ENCODE measurements around the gene TPSD1. TPM values are rescaled to one million over a fixed set of nuclear protein-coding genes. Genes with fewer than 3 reads are reported as not detected.

Gene TPSD1
- polyA plus RNA-seq, 3 donors = not detected

DNA sequence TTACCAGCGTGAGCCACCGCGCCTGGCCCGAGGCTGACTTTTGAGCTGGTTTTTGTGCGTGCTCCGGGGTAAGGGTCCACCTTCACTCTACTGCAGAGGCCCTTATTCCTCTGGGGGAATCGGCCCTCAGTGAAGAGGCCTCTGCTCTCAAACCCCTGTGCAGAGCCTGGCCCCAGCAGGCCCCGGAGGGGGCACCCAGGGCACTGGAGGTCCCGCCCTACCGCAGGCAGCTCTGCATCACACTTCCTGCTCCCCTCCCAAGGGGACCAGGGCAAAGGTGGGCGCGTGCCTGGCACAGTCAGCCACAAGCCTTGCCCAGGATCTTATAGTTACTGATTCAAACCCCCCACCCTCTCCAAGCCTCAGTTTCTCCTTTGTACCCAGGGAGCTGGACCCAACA is 50.0 kb downstream of the TPSD1 start:
- H4K20me1 ChIP-seq (ENCODE audit: insufficient read depth, low read length) = peaks cover 10% of the 10 kb centered on the region
- no peak overlapping the region for H2AFZ ChIP-seq (ENCODE audit: insufficient read depth, low read depth, low read length, poor library complexity, severe bottlenecking)
- no peaks in the 10 kb centered on the region for H3K36me3 ChIP-seq (replicated peaks in 1 of 2; ENCODE audit: control insufficient read depth in 1 of 2, insufficient read depth in 2 of 2, low read length in 2 of 2)
- H3K4me3 ChIP-seq (replicated peaks in 1 of 3; ENCODE audit: low read depth in 2 of 3, low read length in 3 of 3) = no peak overlapping the region
- no peak overlapping the region for H3K4me2 ChIP-seq (replicated peaks; ENCODE audit: extremely low read depth, low read length, poor library complexity, severe bottlenecking)
- H3K79me2 ChIP-seq (ENCODE audit: insufficient read depth, low read length) = peaks cover 10% of the 10 kb centered on the region
- no peak overlapping the region for H3K27ac Mint-ChIP-seq
- H3K9me3 Mint-ChIP-seq = peaks cover 0 to 2% (median 0%) of the 10 kb centered on the region in 7 donors
- peaks cover 29% of the 10 kb centered on the region for H3K4me1 Mint-ChIP-seq
- H3K4me1 ChIP-seq (ENCODE audit: control insufficient read depth in 1 of 2, insufficient read depth in 2 of 2, low read length in 2 of 2) = peaks cover 20 to 24% of the 10 kb centered on the region in 2 donors
- H3K27me3 Mint-ChIP-seq (ENCODE audit: low read depth in 3 of 3) = peaks cover 6 to 17% (median 16%) of the 10 kb centered on the region in 3 donors
- DNase-seq = no peak
- H3K27ac ChIP-seq (ENCODE audit: low read depth in 1 of 2, low read length in 2 of 2) = no peak overlapping the region
- TF ChIP-seq, protein P1, sequence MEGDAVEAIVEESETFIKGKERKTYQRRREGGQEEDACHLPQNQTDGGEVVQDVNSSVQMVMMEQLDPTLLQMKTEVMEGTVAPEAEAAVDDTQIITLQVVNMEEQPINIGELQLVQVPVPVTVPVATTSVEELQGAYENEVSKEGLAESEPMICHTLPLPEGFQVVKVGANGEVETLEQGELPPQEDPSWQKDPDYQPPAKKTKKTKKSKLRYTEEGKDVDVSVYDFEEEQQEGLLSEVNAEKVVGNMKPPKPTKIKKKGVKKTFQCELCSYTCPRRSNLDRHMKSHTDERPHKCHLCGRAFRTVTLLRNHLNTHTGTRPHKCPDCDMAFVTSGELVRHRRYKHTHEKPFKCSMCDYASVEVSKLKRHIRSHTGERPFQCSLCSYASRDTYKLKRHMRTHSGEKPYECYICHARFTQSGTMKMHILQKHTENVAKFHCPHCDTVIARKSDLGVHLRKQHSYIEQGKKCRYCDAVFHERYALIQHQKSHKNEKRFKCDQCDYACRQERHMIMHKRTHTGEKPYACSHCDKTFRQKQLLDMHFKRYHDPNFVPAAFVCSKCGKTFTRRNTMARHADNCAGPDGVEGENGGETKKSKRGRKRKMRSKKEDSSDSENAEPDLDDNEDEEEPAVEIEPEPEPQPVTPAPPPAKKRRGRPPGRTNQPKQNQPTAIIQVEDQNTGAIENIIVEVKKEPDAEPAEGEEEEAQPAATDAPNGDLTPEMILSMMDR (IDR thresholded peaks at IDR 0.05) = no peak
- no peaks in the 10 kb centered on the region for H3K9me3 ChIP-seq (replicated peaks in 1 of 2; ENCODE audit: control insufficient read depth in 1 of 2, insufficient read depth in 1 of 2, low read length in 2 of 2)
- H3K9ac ChIP-seq (ENCODE audit: insufficient read depth, low read length, poor library complexity, severe bottlenecking) = no peak overlapping the region
- H3K27me3 ChIP-seq (ENCODE audit: control insufficient read depth in 2 of 2, insufficient read depth in 2 of 2, low read length in 2 of 2) = peaks cover 0 to 3% of the 10 kb centered on the region in 2 donors
- WGBS (ENCODE audit: insufficient coverage) = 73% methylated on average over 12 of the region's 12 CpGs
- intact Hi-C loops (cut with micrococcal nuclease) = loop anchor here in 1 of 2 donors (10.0 kb wide), 1 partner anchor 109 kb away; the partner anchor contains the start of gene UNKL
- no peak overlapping the region for H3K4me3 Mint-ChIP-seq
- no peaks in the 10 kb centered on the region for H3K36me3 Mint-ChIP-seq

DNA sequence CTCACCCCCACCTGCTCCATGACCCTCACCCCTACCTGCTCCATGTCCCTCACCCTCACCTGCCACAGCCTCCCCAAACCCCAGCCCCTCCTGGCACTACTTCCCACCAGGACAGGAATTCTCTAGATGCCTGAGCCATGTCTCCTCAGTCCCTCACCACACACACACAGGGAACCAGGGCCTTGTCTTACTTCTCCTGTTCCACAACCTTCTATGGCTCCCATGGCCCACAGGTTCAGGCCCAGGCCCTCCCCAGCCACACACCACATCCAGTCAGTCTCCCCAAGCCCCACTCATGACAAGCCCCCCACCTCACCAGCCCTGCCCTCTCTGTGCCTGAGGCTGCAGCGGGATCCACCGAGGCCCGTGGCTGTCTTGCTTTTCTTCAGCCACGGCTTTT is 50.5 kb downstream of the TPSD1 start:
- peaks cover 15% of the 10 kb centered on the region for H4K20me1 ChIP-seq (ENCODE audit: insufficient read depth, low read length)
- no peak overlapping the region for H3K4me2 ChIP-seq (replicated peaks; ENCODE audit: extremely low read depth, low read length, poor library complexity, severe bottlenecking)
- H3K27ac ChIP-seq (ENCODE audit: low read depth in 1 of 2, low read length in 2 of 2) = no peak overlapping the region
- H3K4me3 ChIP-seq (replicated peaks in 1 of 3; ENCODE audit: low read depth in 2 of 3, low read length in 3 of 3) = no peak overlapping the region
- TF ChIP-seq, protein P1 (IDR thresholded peaks at IDR 0.05) = no peak
- no peak for DNase-seq
- intact Hi-C loops (cut with micrococcal nuclease) = loop anchor here in 1 of 2 donors (10.0 kb wide), 1 partner anchor 108 kb away; the partner anchor contains the start of gene UNKL
- Mint-ChIP-seq H3K9me3 (peaks cover 0 to 2% (median 0%) of the 10 kb centered on the region in 7 donors), H3K4me1 (peaks cover 34% of the 10 kb centered on the region), H3K4me3 (no peak overlapping the region), H3K36me3 (no peaks in the 10 kb centered on the region), H3K27me3 (ENCODE audit: low read depth in 3 of 3) (peaks cover 4 to 13% (median 12%) of the 10 kb centered on the region in 3 donors), H3K27ac (no peak overlapping the region)
- H3K36me3 ChIP-seq (replicated peaks in 1 of 2; ENCODE audit: control insufficient read depth in 1 of 2, insufficient read depth in 2 of 2, low read length in 2 of 2) = no peaks in the 10 kb centered on the region
- H2AFZ ChIP-seq (ENCODE audit: insufficient read depth, low read depth, low read length, poor library complexity, severe bottlenecking) = no peak overlapping the region
- H3K79me2 ChIP-seq (ENCODE audit: insufficient read depth, low read length) = peaks cover 15% of the 10 kb centered on the region
- 75% methylated on average over 4 of the region's 4 CpGs for WGBS (ENCODE audit: insufficient coverage)
- peaks cover 0 to 3% of the 10 kb centered on the region in 2 donors for H3K27me3 ChIP-seq (ENCODE audit: control insufficient read depth in 2 of 2, insufficient read depth in 2 of 2, low read length in 2 of 2)
- peaks cover 21 to 24% of the 10 kb centered on the region in 2 donors for H3K4me1 ChIP-seq (ENCODE audit: control insufficient read depth in 1 of 2, insufficient read depth in 2 of 2, low read length in 2 of 2)
- H3K9ac ChIP-seq (ENCODE audit: insufficient read depth, low read length, poor library complexity, severe bottlenecking) = no peak overlapping the region
- H3K9me3 ChIP-seq (replicated peaks in 1 of 2; ENCODE audit: control insufficient read depth in 1 of 2, insufficient read depth in 1 of 2, low read length in 2 of 2) = no peaks in the 10 kb centered on the region
